Sigmoid colon (tissue), 4 donors: ENCODE data around the gene SLC34A3.

Experiments
- EP300 ChIP-seq, 4 donors: sonication (generic); formaldehyde crosslinking; IDR thresholded peaks; one replicate each; pipeline ENCODE4 v1.6.1; 2017; ENCODE audit warnings: antibody characterized with exemption in 4 of 4
- POLR2A ChIP-seq, 2 donors: fragments of 450-650 bp; IDR thresholded peaks; one replicate each; pipeline ENCODE4 v1.6.1; 2016; ENCODE audit warnings: antibody characterized with exemption in 2 of 2, mild to moderate bottlenecking in 2 of 2, moderate library complexity in 2 of 2
- POLR2AphosphoS5 ChIP-seq, 4 donors: sonication (generic); formaldehyde crosslinking; IDR thresholded peaks; one replicate each; pipeline ENCODE4 v1.6.1; 2017; ENCODE audit warnings: antibody characterized with exemption in 4 of 4
- TF ChIP-seq, protein P1 (sequence below), 4 experiments: fragments of 450-650 bp in 3 of 4; fragments of 200-600 bp in 1 of 4; IDR thresholded peaks; one replicate each; pipeline ENCODE4 v1.5.1; 2016 to 2019; ENCODE audit warnings: antibody characterized with exemption in 4 of 4, mild to moderate bottlenecking in 3 of 4, moderate library complexity in 2 of 4

DNA sequence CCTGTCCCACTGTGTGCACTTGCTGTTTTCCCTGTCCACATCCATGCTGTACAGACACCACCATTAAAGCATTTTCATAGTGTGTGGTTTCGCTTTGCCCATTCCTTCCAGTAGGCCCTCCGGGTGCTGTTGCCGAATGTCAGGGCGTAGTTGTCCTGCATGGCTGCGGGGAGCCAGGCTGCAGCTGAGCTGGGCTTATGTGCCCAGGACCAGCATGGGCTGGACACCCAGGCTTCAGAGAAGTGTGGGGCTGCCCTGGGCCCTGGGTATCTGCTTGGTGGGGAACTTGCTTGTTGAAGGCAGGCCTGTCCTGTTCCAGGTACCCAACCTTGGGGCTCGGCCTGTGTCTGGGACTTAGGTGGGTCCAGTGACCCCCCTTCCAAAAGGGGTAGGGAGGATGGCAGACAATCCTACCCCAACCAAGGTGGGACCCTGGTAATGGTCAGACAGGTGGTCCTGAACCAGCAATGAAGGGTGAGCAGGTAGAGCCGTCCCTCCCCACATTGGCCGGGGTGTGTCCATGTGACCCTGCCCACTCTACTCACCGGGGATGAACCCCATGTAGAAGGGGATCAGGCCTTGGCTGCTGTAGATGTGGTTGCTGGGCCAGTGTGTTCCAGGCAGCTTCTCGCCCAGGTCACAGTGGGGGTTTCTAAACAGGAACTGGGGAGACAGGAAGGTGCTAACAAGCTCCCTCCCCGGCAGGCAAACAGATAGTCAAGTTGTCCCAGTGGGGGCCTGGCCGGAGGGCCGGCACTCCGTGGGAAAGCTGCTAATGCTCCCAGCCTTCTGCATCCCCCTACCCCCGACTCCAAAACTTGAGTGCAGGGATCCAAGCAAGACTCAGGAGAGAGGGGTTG lies 13.2 kb downstream of the SLC34A3 start:
- TF ChIP-seq, protein P1, sequence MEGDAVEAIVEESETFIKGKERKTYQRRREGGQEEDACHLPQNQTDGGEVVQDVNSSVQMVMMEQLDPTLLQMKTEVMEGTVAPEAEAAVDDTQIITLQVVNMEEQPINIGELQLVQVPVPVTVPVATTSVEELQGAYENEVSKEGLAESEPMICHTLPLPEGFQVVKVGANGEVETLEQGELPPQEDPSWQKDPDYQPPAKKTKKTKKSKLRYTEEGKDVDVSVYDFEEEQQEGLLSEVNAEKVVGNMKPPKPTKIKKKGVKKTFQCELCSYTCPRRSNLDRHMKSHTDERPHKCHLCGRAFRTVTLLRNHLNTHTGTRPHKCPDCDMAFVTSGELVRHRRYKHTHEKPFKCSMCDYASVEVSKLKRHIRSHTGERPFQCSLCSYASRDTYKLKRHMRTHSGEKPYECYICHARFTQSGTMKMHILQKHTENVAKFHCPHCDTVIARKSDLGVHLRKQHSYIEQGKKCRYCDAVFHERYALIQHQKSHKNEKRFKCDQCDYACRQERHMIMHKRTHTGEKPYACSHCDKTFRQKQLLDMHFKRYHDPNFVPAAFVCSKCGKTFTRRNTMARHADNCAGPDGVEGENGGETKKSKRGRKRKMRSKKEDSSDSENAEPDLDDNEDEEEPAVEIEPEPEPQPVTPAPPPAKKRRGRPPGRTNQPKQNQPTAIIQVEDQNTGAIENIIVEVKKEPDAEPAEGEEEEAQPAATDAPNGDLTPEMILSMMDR (IDR thresholded peaks at IDR 0.05), result no peak
- TF ChIP-seq POLR2A (IDR thresholded peaks at IDR 0.05) (no peak), POLR2AphosphoS5 (IDR thresholded peaks at IDR 0.05) (no peak), EP300 (IDR thresholded peaks at IDR 0.05) (no peak)
